GM12873 (cell line): Measurements from ENCODE around the gene ALK.

Experiments used
- TF ChIP-seq, protein P1 (sequence below): IDR thresholded peaks from 2 replicates; pipeline ENCODE4 v1.5.1; 2012; ENCODE audit warnings: low read depth, mild to moderate bottlenecking, moderate library complexity, low read length, control low read depth; ENCODE audit not compliant: insufficient read depth; ENCODE audit errors: missing control alignments

ALK gene

DNA sequence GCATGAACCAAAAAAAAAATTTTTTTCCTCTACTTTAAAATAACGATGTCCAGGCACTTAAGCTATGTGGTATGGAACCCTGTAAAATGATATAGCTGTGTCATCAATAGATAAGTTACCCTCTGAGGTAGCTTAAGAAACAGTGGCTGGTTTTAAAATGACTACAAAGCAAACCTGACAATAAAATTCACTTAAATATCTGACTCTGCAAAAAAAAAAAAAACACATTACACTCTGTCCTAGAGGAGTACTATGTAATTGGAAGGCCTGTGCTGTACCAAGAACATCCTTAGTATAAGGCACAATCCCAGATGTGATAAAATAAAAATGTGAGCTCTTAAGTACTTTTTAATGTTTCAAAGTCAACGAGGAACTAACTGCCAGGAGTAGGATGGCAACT, 322.4 kb downstream of the ALK start:
- TF ChIP-seq, protein P1, sequence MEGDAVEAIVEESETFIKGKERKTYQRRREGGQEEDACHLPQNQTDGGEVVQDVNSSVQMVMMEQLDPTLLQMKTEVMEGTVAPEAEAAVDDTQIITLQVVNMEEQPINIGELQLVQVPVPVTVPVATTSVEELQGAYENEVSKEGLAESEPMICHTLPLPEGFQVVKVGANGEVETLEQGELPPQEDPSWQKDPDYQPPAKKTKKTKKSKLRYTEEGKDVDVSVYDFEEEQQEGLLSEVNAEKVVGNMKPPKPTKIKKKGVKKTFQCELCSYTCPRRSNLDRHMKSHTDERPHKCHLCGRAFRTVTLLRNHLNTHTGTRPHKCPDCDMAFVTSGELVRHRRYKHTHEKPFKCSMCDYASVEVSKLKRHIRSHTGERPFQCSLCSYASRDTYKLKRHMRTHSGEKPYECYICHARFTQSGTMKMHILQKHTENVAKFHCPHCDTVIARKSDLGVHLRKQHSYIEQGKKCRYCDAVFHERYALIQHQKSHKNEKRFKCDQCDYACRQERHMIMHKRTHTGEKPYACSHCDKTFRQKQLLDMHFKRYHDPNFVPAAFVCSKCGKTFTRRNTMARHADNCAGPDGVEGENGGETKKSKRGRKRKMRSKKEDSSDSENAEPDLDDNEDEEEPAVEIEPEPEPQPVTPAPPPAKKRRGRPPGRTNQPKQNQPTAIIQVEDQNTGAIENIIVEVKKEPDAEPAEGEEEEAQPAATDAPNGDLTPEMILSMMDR, result no peak

DNA sequence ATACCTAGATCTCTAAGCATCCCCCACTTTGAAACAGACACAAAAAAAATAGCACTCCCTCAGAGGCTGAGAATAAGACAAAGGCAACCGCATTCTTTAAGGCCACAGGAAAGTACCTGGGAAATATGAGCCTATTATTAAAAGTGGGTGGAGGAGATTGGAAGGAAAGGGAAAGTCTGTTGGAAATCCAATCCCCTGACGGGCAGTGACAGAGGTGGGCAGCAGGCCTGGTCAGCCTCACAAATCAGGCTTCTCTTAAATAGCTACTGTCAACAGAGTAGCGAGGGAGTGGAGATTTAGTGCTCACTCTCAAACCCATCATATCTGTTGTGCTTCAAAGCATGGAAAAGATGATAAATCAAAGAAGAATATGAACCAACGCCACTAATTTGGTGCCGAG, 324.4 kb downstream of the ALK start:
- TF ChIP-seq, protein P1, result no peak

DNA sequence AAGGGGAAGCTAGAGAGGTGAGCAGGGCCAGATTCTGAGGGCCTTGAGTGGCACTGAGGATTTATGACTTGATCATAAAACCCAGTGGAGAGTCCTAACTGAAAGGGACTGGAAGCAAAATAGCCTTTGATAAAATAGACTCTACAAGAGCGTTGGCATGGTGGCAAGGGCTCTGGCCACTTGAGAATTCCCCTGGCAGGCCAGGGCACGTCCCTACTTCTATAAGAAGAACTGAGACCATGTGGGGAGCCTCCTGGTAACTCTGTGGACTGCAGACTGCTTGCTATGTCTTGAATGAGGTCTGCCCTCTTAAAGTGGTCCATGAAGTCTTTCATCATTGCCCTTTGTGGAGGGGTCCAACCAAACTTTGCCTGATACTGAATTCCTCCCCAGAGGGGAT, 324.8 kb downstream of the ALK start:
- TF ChIP-seq, protein P1, result no peak

DNA sequence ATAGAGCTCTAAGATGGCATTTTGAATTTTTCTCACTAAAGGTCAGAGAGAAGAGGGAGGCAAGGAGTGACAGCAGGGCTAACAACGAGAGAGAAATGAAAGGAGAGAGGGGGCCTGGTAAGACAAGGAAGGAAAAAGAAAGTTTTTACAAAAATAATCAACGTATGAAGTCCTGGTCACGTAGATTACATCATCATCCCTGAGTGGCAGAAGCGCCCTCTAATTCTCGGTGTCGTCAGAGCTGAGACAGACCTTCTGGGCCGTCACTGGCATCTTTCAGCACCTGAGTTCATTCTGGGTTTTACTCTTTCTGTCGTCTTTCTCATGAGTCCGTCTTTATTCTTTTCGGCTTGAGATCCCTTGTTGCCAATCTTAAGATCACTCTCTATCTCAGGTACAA, 329.8 kb downstream of the ALK start:
- TF ChIP-seq, protein P1, result no peak

DNA sequence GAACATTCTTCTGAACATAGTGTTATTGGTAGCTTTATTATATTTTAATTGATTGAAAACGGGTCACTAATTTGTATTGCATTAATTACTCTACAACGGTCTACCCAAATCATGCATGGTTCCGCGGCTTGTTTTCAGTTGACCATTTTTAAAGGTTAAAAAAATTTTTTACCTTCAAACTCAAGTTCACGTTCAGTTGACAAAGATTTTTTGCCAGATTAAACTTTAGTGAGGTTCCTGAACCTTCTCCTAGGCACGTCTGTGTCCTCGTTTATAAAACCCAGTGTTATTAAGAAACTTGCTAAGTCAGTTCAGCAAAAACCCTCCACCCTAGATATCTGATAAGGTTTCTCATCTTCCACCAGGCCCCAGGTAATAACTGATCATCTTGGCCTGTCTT, 331.2 kb downstream of the ALK start:
- TF ChIP-seq, protein P1, result no peak

DNA sequence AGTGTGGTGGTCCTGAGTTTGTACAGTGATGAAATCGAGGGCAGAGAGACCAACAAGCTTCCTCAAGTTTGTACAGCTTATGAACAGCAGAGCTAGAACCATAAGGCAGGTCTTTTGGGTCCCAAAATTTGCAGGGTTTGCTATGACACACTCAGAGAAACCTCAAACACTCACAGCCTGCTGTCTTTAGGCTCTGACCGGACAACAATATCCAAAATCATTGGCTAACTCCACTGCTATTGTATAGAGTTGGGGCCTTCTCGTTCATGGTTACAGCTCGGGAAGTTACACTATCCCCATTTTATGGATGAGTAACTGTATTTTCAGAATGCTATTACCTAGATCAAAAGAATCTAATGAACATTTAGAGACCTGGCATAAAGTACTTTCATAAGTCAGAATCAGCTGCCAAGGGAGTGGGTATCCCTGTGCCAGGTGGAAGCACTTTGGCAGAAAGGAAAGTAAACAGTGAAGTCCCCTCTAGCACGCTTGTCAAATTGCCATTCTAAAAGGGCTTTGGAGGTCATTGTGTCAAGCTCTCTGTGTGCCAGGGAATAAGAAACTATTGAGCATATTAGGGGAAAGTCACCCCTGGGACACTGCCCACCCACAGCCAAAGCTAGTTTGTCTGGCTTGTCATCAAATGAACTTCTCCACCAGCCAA, 331.8 kb downstream of the ALK start:
- TF ChIP-seq, protein P1, result no peak

DNA sequence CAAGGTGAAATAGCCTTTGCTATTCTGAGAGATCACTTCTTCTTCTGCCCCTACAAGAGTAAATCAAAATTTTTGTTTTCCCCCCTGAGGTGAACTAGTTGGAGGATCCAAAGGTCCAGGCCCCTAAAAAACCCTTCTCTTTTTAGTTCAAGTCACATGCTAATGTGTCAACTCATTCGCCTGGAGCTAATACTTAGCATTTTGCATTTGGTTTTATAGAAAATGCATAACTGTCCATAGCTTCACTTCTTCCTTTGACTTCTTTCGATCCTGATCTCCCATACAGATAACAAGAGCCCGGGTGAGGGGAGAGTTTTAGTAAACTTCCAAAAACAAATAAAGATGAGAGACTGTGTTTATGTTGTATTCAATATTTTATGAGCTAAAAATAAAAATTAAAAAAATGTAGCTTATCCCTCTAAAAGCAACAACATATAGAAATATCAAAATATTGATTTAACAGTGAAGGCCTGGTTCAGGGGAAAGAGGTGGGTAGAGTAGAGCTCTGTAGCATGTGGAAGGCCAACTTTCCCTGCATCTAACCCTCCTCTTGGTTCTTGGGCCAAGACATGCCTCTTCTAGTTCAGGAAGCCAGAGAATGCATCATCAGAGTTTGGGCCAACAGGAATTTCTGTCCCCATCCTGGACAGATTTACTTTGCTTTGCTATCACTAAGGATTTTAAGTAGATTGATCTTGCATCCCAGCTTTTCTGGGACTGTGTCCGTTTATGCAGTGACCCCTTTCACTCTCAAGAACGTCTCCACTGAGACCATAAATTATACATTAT, 333.8 kb downstream of the ALK start:
- TF ChIP-seq, protein P1, result no peak
